ENCODE results near the gene NT5E. TPM values are rescaled to one million over a fixed set of nuclear protein-coding genes. Genes with fewer than 3 reads are reported as not detected.
"Not testable (repeated sequence)": the region's sequence is repeated elsewhere in the genome, so short reads cannot be mapped to it uniquely, and the experiment has no call there.

NT5E gene
- total and polyA plus RNA-seq, 8 donors = 0.49 to 3.6 (median 2.2) TPM

GRCh38 chr6:85402922-85403321, 47.0 kb upstream of the NT5E start:
- Histone ChIP-seq H3K36me3 (no peaks in the 10 kb centered on the region), H3K4me3 (no peak overlapping the region), H3K27me3 (no peaks in the 10 kb centered on the region), H3K4me1 (peaks cover 23 to 33% (median 28%) of the 10 kb centered on the region in 3 donors), H3K27ac (peak overlapping the region in 2 of 4 donors; percentile 7 to 19), H3K9me3 (no peaks in the 10 kb centered on the region)
- FAIRE-seq = no peak
- no peak for ATAC-seq
- DNase-seq = no peak
- WGBS, 2 donors = 79 to 81% methylated on average over 7 of the region's 7 CpGs
- intact Hi-C loops (cut with DNase I) = no loop called here
- TF ChIP-seq CTCF (IDR thresholded peaks at IDR 0.05) = no peak

GRCh38 chr6:85403331-85404015, 46.4 kb upstream of the NT5E start:
- intact Hi-C loops (cut with DNase I) = no loop called here
- Histone ChIP-seq H3K36me3 (no peaks in the 10 kb centered on the region), H3K9me3 (no peaks in the 10 kb centered on the region), H3K4me3 (no peak overlapping the region), H3K27ac (peak overlapping the region; percentile 7 to 73 (median 52)), H3K4me1 (peaks cover 23 to 33% (median 28%) of the 10 kb centered on the region in 3 donors), H3K27me3 (no peaks in the 10 kb centered on the region)
- no peak for TF ChIP-seq CTCF (IDR thresholded peaks at IDR 0.05)
- ATAC-seq (no peak), FAIRE-seq (no peak), DNase-seq (no peak)
- WGBS, 2 donors = 90 to 95% methylated on average over 2 of the region's 2 CpGs

- intact Hi-C loops (cut with DNase I); ATAC-seq; FAIRE-seq; H3K9me3 ChIP-seq; H3K36me3 ChIP-seq; H3K27me3 ChIP-seq; H3K4me3 ChIP-seq; DNase-seq: not testable (repeated sequence)
- Histone ChIP-seq H3K4me1 (peaks cover 23 to 30% (median 28%) of the 10 kb centered on the region in 3 donors), H3K27ac (peak overlapping the region in 3 of 4 donors; percentile 33 to 73 (median 72))
- WGBS, 2 donors = 87 to 93% methylated on average over 4 of the region's 4 CpGs
Measured at GRCh38 chr6:85404016-85404563, 45.8 kb upstream of the NT5E start.

GRCh38 chr6:85404564-85405174, 45.2 kb upstream of the NT5E start:
- Histone ChIP-seq H3K36me3 (no peaks in the 10 kb centered on the region), H3K27ac (peak overlapping the region; percentile 5 to 73 (median 52)), H3K27me3 (no peaks in the 10 kb centered on the region), H3K9me3 (no peaks in the 10 kb centered on the region), H3K4me1 (peaks cover 23 to 30% (median 28%) of the 10 kb centered on the region in 3 donors), H3K4me3 (no peak overlapping the region)
- 34 to 35% methylated on average over 12 of the region's 12 CpGs for WGBS, 2 donors
- TF ChIP-seq CTCF (IDR thresholded peaks at IDR 0.05) = no peak
- FAIRE-seq (no peak), ATAC-seq (peak; percentile 62 to 82 (median 65)), DNase-seq (peak in 5 of 6 donors; percentile 43 to 58 (median 57))
- intact Hi-C loops (cut with DNase I) = no loop called here

- intact Hi-C loops (cut with DNase I) = no loop called here
- 16 to 19% methylated on average over 3 of the region's 3 CpGs for WGBS, 2 donors
- DNase-seq (peak in 4 of 6 donors; percentile 25 to 66 (median 56)), FAIRE-seq (no peak), ATAC-seq (peak; percentile 92 to 95 (median 93))
- Histone ChIP-seq H3K9me3 (no peaks in the 10 kb centered on the region), H3K27me3 (no peaks in the 10 kb centered on the region), H3K4me3 (no peak overlapping the region), H3K27ac (peak overlapping the region in 3 of 4 donors; percentile 29 to 73 (median 72)), H3K36me3 (no peaks in the 10 kb centered on the region), H3K4me1 (peaks cover 23 to 30% (median 28%) of the 10 kb centered on the region in 3 donors)
- TF ChIP-seq CTCF (IDR thresholded peaks at IDR 0.05) = no peak
Measured at GRCh38 chr6:85405175-85405852, 44.6 kb upstream of the NT5E start.

All from pancreas (tissue), 10 donors.